ENCODE measurements around the gene RPL29. TPM values are rescaled to one million over a fixed set of nuclear protein-coding genes. Genes with fewer than 3 reads are reported as not detected.
A peak's percentile ranks its signal among the peaks of the same experiment; 100 is the strongest.

Gene RPL29
- total RNA-seq, 1 donor from 2014 or later: 1,532 TPM

GRCh38 chr3:52029053-52029452 is 33.4 kb upstream of the RPL29 start:
- H3K27ac ChIP-seq (ENCODE audit: low read depth, low read length): peak overlapping the region; percentile 28
- H3K9me3 ChIP-seq (ENCODE audit: control insufficient read depth in 3 of 3, low read length in 3 of 3): no peaks in the 10 kb centered on the region
- H3K9ac ChIP-seq (ENCODE audit: low read depth in 1 of 3, low read length in 3 of 3): peak overlapping the region in 2 of 3 donors; percentile 57 to 66
- H3K4me1 ChIP-seq (ENCODE audit: control insufficient read depth in 3 of 3, insufficient read depth in 3 of 3, low read length in 3 of 3): peaks cover 65 to 78% (median 74%) of the 10 kb centered on the region in 3 donors
- peak overlapping the region in 2 of 3 donors; percentile 30 to 45 for H3K4me3 ChIP-seq (ENCODE audit: low read length in 3 of 3)
- H3K27me3 ChIP-seq (ENCODE audit: control insufficient read depth in 3 of 3, insufficient read depth in 3 of 3, low read length in 3 of 3): no peaks in the 10 kb centered on the region
- H3K36me3 ChIP-seq (ENCODE audit: control insufficient read depth in 3 of 3, insufficient read depth in 3 of 3, low read length in 3 of 3): no peaks in the 10 kb centered on the region

- peak overlapping the region in 2 of 3 donors; percentile 32 to 66 for H3K9ac ChIP-seq (ENCODE audit: low read depth in 1 of 3, low read length in 3 of 3)
- H3K4me3 ChIP-seq (ENCODE audit: low read length in 3 of 3): peak overlapping the region in 2 of 3 donors; percentile 43 to 45
- no peaks in the 10 kb centered on the region for H3K27me3 ChIP-seq (ENCODE audit: control insufficient read depth in 3 of 3, insufficient read depth in 3 of 3, low read length in 3 of 3)
- H3K9me3 ChIP-seq (ENCODE audit: control insufficient read depth in 3 of 3, low read length in 3 of 3): no peaks in the 10 kb centered on the region
- H3K36me3 ChIP-seq (ENCODE audit: control insufficient read depth in 3 of 3, insufficient read depth in 3 of 3, low read length in 3 of 3): no peaks in the 10 kb centered on the region
- H3K4me1 ChIP-seq (ENCODE audit: control insufficient read depth in 3 of 3, insufficient read depth in 3 of 3, low read length in 3 of 3): peaks cover 69 to 82% (median 79%) of the 10 kb centered on the region in 3 donors
- H3K27ac ChIP-seq (ENCODE audit: low read depth, low read length): peak overlapping the region; percentile 52
Measured at GRCh38 chr3:52028572-52028971, 32.9 kb upstream of the RPL29 start.

GRCh38 chr3:52026041-52026440 is 30.3 kb upstream of the RPL29 start:
- H3K4me1 ChIP-seq (ENCODE audit: control insufficient read depth in 3 of 3, insufficient read depth in 3 of 3, low read length in 3 of 3): peaks cover 78 to 87% (median 85%) of the 10 kb centered on the region in 3 donors
- H3K9ac ChIP-seq (ENCODE audit: low read depth in 1 of 3, low read length in 3 of 3): peak overlapping the region; percentile 40 to 89 (median 70)
- peak overlapping the region; percentile 95 for H3K27ac ChIP-seq (ENCODE audit: low read depth, low read length)
- H3K9me3 ChIP-seq (ENCODE audit: control insufficient read depth in 3 of 3, low read length in 3 of 3): no peaks in the 10 kb centered on the region
- H3K36me3 ChIP-seq (ENCODE audit: control insufficient read depth in 3 of 3, insufficient read depth in 3 of 3, low read length in 3 of 3): no peaks in the 10 kb centered on the region
- H3K4me3 ChIP-seq (ENCODE audit: low read length in 3 of 3): peak overlapping the region; percentile 24 to 65 (median 60)
- H3K27me3 ChIP-seq (ENCODE audit: control insufficient read depth in 3 of 3, insufficient read depth in 3 of 3, low read length in 3 of 3): no peaks in the 10 kb centered on the region

DNA sequence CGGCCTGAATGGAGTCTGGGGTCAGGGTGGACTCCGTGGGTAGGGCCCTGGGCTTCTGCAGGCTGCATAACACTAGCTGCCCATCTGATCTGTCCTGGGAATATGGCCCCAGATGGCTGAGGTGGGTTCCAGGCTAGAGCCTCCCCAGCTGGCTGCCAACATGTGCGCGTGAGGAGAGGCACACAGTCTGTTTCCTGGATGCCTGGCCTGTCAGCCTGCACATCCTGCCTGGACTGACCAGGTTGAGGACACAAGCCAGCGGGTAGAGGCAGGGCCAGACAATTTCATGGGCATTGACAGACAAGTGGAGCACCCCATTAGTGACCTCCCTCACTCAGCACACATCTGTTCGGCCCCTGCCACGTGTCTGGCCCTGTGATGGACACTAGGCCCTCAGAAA is 29.8 kb upstream of the RPL29 start:
- no peaks in the 10 kb centered on the region for H3K36me3 ChIP-seq (ENCODE audit: control insufficient read depth in 3 of 3, insufficient read depth in 3 of 3, low read length in 3 of 3)
- no peaks in the 10 kb centered on the region for H3K27me3 ChIP-seq (ENCODE audit: control insufficient read depth in 3 of 3, insufficient read depth in 3 of 3, low read length in 3 of 3)
- H3K9ac ChIP-seq (ENCODE audit: low read depth in 1 of 3, low read length in 3 of 3): peak overlapping the region; percentile 0 to 89 (median 70)
- H3K9me3 ChIP-seq (ENCODE audit: control insufficient read depth in 3 of 3, low read length in 3 of 3): no peaks in the 10 kb centered on the region
- peak overlapping the region; percentile 95 for H3K27ac ChIP-seq (ENCODE audit: low read depth, low read length)
- peak overlapping the region; percentile 24 to 65 (median 56) for H3K4me3 ChIP-seq (ENCODE audit: low read length in 3 of 3)
- peaks cover 80 to 88% (median 85%) of the 10 kb centered on the region in 3 donors for H3K4me1 ChIP-seq (ENCODE audit: control insufficient read depth in 3 of 3, insufficient read depth in 3 of 3, low read length in 3 of 3)

DNA sequence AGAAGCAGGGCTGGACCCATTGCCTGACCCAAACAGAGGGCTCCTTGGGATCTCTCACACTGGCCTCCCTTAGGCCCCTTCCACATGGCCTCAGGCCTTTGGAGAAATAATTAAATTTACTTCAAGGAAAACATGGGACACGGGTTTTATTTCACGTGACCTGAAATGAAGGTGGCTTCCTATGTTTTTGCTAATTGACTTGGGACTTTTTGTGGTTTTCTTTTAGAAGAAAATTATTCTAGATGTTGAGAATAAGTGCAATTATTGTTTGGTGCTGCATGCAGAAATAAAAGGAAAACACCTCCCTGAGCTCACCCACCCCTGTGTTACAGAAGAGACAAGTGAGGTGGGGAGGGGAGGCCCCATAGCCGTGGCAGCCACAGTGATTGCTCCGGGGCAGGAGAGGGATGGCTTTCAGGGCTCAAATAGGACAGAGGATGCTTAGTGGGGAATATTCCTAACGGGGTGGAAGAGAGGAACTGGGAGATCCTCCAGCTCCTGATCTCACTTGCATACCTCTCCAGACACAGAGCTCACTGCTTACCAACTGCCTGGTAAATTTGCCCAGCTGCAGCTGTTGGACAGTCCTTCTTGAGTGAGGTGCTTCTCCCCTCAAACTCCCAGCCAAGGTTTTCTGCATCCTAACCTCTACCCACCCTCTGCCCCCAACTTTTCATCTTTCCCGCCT is 29.2 kb upstream of the RPL29 start:
- Histone ChIP-seq H3K9me3 (ENCODE audit: control insufficient read depth in 3 of 3, low read length in 3 of 3) (no peaks in the 10 kb centered on the region), H3K36me3 (ENCODE audit: control insufficient read depth in 3 of 3, insufficient read depth in 3 of 3, low read length in 3 of 3) (no peaks in the 10 kb centered on the region), H3K27ac (ENCODE audit: low read depth, low read length) (peak overlapping the region; percentile 95), H3K27me3 (ENCODE audit: control insufficient read depth in 3 of 3, insufficient read depth in 3 of 3, low read length in 3 of 3) (no peaks in the 10 kb centered on the region), H3K4me3 (ENCODE audit: low read length in 3 of 3) (peak overlapping the region; percentile 77 to 89 (median 81)), H3K4me1 (ENCODE audit: control insufficient read depth in 3 of 3, insufficient read depth in 3 of 3, low read length in 3 of 3) (peaks cover 81 to 88% (median 85%) of the 10 kb centered on the region in 3 donors), H3K9ac (ENCODE audit: low read depth in 1 of 3, low read length in 3 of 3) (peak overlapping the region; percentile 70 to 89 (median 80))

GRCh38 chr3:52023860-52024764 is 28.4 kb upstream of the RPL29 start:
- no peaks in the 10 kb centered on the region for H3K9me3 ChIP-seq (ENCODE audit: control insufficient read depth in 3 of 3, low read length in 3 of 3)
- no peaks in the 10 kb centered on the region for H3K36me3 ChIP-seq (ENCODE audit: control insufficient read depth in 3 of 3, insufficient read depth in 3 of 3, low read length in 3 of 3)
- peak overlapping the region; percentile 95 for H3K27ac ChIP-seq (ENCODE audit: low read depth, low read length)
- H3K4me1 ChIP-seq (ENCODE audit: control insufficient read depth in 3 of 3, insufficient read depth in 3 of 3, low read length in 3 of 3): peaks cover 80 to 88% (median 85%) of the 10 kb centered on the region in 3 donors
- H3K9ac ChIP-seq (ENCODE audit: low read depth in 1 of 3, low read length in 3 of 3): peak overlapping the region; percentile 75 to 89 (median 80)
- H3K27me3 ChIP-seq (ENCODE audit: control insufficient read depth in 3 of 3, insufficient read depth in 3 of 3, low read length in 3 of 3): no peaks in the 10 kb centered on the region
- peak overlapping the region; percentile 77 to 89 (median 81) for H3K4me3 ChIP-seq (ENCODE audit: low read length in 3 of 3)

DNA sequence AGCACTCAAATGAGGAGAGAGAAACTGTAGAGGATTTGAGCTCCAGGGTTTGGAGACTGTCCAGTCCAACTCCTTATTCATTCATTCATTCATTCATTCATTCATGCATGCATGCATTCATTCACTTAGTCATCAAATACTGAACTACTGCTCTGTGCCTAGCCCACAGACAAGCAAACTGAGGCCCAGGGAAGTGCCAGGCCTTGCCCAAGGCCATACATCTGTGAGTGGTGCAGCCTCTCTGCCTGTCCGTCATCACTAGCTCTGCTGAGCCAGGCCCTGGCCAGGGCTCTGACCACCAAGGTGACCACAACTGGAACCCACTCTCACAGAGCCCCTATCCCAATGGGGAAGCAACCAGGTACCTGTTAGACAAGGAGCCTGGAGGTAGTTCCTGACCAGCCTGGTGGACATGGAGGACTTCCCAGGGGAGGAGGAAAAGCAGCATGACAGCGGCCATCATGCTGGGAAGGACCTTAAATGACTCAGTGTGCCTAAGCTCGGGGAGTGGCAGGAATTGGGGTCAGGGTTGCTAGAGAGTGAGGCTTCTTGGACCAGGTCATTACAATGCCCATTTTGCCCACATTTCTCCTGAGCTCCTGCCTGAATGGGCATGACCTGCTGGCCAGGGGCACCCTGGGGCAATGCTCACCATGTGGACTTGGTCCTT is 27.5 kb upstream of the RPL29 start:
- H3K36me3 ChIP-seq (ENCODE audit: control insufficient read depth in 3 of 3, insufficient read depth in 3 of 3, low read length in 3 of 3): no peaks in the 10 kb centered on the region
- H3K4me1 ChIP-seq (ENCODE audit: control insufficient read depth in 3 of 3, insufficient read depth in 3 of 3, low read length in 3 of 3): peaks cover 79 to 87% (median 85%) of the 10 kb centered on the region in 3 donors
- H3K9me3 ChIP-seq (ENCODE audit: control insufficient read depth in 3 of 3, low read length in 3 of 3): no peaks in the 10 kb centered on the region
- H3K9ac ChIP-seq (ENCODE audit: low read depth in 1 of 3, low read length in 3 of 3): peak overlapping the region; percentile 75 to 89 (median 80)
- peak overlapping the region; percentile 95 for H3K27ac ChIP-seq (ENCODE audit: low read depth, low read length)
- H3K4me3 ChIP-seq (ENCODE audit: low read length in 3 of 3): peak overlapping the region; percentile 77 to 89 (median 81)
- H3K27me3 ChIP-seq (ENCODE audit: control insufficient read depth in 3 of 3, insufficient read depth in 3 of 3, low read length in 3 of 3): no peaks in the 10 kb centered on the region

- peak overlapping the region; percentile 77 to 89 (median 81) for H3K4me3 ChIP-seq (ENCODE audit: low read length in 3 of 3)
- peaks cover 83 to 90% (median 88%) of the 10 kb centered on the region in 3 donors for H3K4me1 ChIP-seq (ENCODE audit: control insufficient read depth in 3 of 3, insufficient read depth in 3 of 3, low read length in 3 of 3)
- peak overlapping the region; percentile 95 for H3K27ac ChIP-seq (ENCODE audit: low read depth, low read length)
Measured at GRCh38 chr3:52022323-52023100, 26.8 kb upstream of the RPL29 start.

More at GRCh38 chr3:52022323-52023100, 26.8 kb upstream of the RPL29 start:
- Histone ChIP-seq H3K9me3 (ENCODE audit: control insufficient read depth in 3 of 3, low read length in 3 of 3) (no peaks in the 10 kb centered on the region), H3K9ac (ENCODE audit: low read depth in 1 of 3, low read length in 3 of 3) (peak overlapping the region; percentile 75 to 89 (median 80)), H3K36me3 (ENCODE audit: control insufficient read depth in 3 of 3, insufficient read depth in 3 of 3, low read length in 3 of 3) (no peaks in the 10 kb centered on the region), H3K27me3 (ENCODE audit: control insufficient read depth in 3 of 3, insufficient read depth in 3 of 3, low read length in 3 of 3) (no peaks in the 10 kb centered on the region)
